ENCODE data around the gene SMIM10L2A.

Gene SMIM10L2A

GRCh38 chrX:135449637-135450550 is 28.1 kb downstream of the SMIM10L2A start:
- in situ Hi-C loops (cut with MboI; ENCODE audit: low sequenced_read_pairs), result loop anchor here (25.0 kb wide), 1 partner anchor 238 kb away; no protein-coding TSS in a partner anchor

GRCh38 chrX:135453381-135453780 is 31.6 kb downstream of the SMIM10L2A start:
- in situ Hi-C loops (cut with MboI; ENCODE audit: low sequenced_read_pairs), result loop anchor here (25.0 kb wide), 1 partner anchor 241 kb away; no protein-coding TSS in a partner anchor

- in situ Hi-C loops (cut with MboI; ENCODE audit: low sequenced_read_pairs), result loop anchor here (25.0 kb wide), 1 partner anchor 243 kb away; no protein-coding TSS in a partner anchor
These were observed 33.1 kb downstream of the SMIM10L2A start for GRCh38 chrX:135454816-135455215.

GRCh38 chrX:135461756-135462155 is 40.0 kb downstream of the SMIM10L2A start:
- in situ Hi-C loops (cut with MboI; ENCODE audit: low sequenced_read_pairs), result loop anchor here (25.0 kb wide), 1 partner anchor 249 kb away; no protein-coding TSS in a partner anchor

- in situ Hi-C loops (cut with MboI; ENCODE audit: low sequenced_read_pairs), result loop anchor here (25.0 kb wide), 1 partner anchor 252 kb away; no protein-coding TSS in a partner anchor
These were observed 42.2 kb downstream of the SMIM10L2A start for GRCh38 chrX:135463937-135464336.

GRCh38 chrX:135476378-135476777 is 54.6 kb downstream of the SMIM10L2A start:
- in situ Hi-C loops (cut with MboI; ENCODE audit: low sequenced_read_pairs), result loop anchor here (25.0 kb wide), 1 partner anchor 111 kb away; no protein-coding TSS in a partner anchor

- in situ Hi-C loops (cut with MboI; ENCODE audit: low sequenced_read_pairs), result loop anchor here (25.0 kb wide), 1 partner anchor 110 kb away; no protein-coding TSS in a partner anchor
These were observed 55.8 kb downstream of the SMIM10L2A start for GRCh38 chrX:135477576-135477975.

Measured in HL-60/S4 (cell line).